K562 (cell line): ENCODE results near the gene PDE6B. TPM values are rescaled to one million over a fixed set of nuclear protein-coding genes. Genes with fewer than 3 reads are reported as not detected.

ENCODE experiments used
- CEBPB ChIP-seq: fragments of 450-650 bp; IDR thresholded peaks from 2 replicates; pipeline ENCODE4 v1.6.1; 2016; ENCODE audit warnings: missing genetic modification characterization, missing compliant biosample characterization
- CHD7 ChIP-seq: fragments of 200-600 bp; sonication (generic); IDR thresholded peaks from one replicate; pipeline ENCODE4 v1.6.1; 2012; ENCODE audit warnings: mild to moderate bottlenecking, low read depth, low read length, inconsistent platforms
- FOS ChIP-seq: IDR thresholded peaks from 3 replicates; pipeline ENCODE4 v1.6.1; 2011; ENCODE audit not compliant: insufficient read length; ENCODE audit errors: extremely low read depth
- FOSL1 ChIP-seq: fragments of 200-800 bp; sonication (Bioruptor generic); conservative IDR thresholded peaks from 2 replicates; pipeline ENCODE4 v1.6.1; 2016; ENCODE audit warnings: missing genetic modification characterization, missing compliant biosample characterization
- NCOA2 ChIP-seq, 2 experiments: fragments of 450-650 bp; IDR thresholded peaks; 2 replicates each; pipeline ENCODE4 v1.6.1; 2018; ENCODE audit warnings: mild to moderate bottlenecking in 2 of 2, moderate library complexity in 1 of 2; ENCODE audit not compliant: partially characterized antibody in 2 of 2
- NFE2 ChIP-seq: IDR thresholded peaks from 2 replicates; pipeline ENCODE4 v1.6.1; 2014; ENCODE audit warnings: antibody characterized with exemption, low read depth
- PKNOX1 ChIP-seq: fragments of 450-650 bp; IDR thresholded peaks from 2 replicates; pipeline ENCODE4 v1.6.1; 2016
- ZBTB5 ChIP-seq: fragments of 450-650 bp; IDR thresholded peaks from 2 replicates; pipeline ENCODE4 v1.6.1; 2017; ENCODE audit warnings: antibody characterized with exemption
- ZBTB9 ChIP-seq: fragments of 450-650 bp; formaldehyde crosslinking; IDR thresholded peaks from 2 replicates; pipeline ENCODE4 v1.4.0; 2020; ENCODE audit warnings: mild to moderate bottlenecking, moderate library complexity
- ZNF12 ChIP-seq: sonication (generic); formaldehyde crosslinking; IDR thresholded peaks from 2 replicates; pipeline ENCODE4 v1.4.0; 2020; ENCODE audit warnings: mild to moderate bottlenecking, missing genetic modification reagents
- ZNF263 ChIP-seq: sonication (generic); formaldehyde crosslinking; IDR thresholded peaks from 2 replicates; pipeline ENCODE4 v1.8.0; 2022; ENCODE audit warnings: mild to moderate bottlenecking, missing genetic modification reagents, borderline replicate concordance
- polyA plus RNA-seq, 8 experiments: library from polyadenylated mRNA; depleted of rRNA in 4 of 8; stranded (reverse) in 5 of 8; unstranded in 3 of 8; fragments of >200 nt; fragmentation: Nextera tagmentation in 2 of 8; fragmentation: Illumina TruSeq in 1 of 8; extraction: Ambion mirVana in 2 of 8; extraction: Trizol in 1 of 8; gene quantifications; 2 replicates each; pipeline versions ENCODE4 v1.2.1 to v1.2.3, GENCODE V29; 2011 to 2014; ENCODE audit warnings: inconsistent platforms in 1 of 8, missing spikeins in 1 of 8
- total RNA-seq, 7 experiments: library from RNA; depleted of rRNA in 6 of 7; stranded (reverse); fragments of >200 nt in 6 of 7; fragmentation: Illumina TruSeq in 2 of 7; extraction: Trizol in 2 of 7; gene quantifications; 2 replicates each; pipeline versions ENCODE4 v1.2.1 to v1.2.3, GENCODE V29; 2011 to 2021; ENCODE audit warnings: low replicate concordance in 1 of 7

PDE6B gene
- total and polyA plus RNA-seq, 9 of the 15 experiments (the other 6 are each of a cell fraction or from before 2014, with no cell fraction given) = 0.04 TPM; not detected in 8

- TF ChIP-seq CHD7 = no peak
- peak; percentile 42; the same call in 1 of the 2 replicates for TF ChIP-seq NFE2
- TF ChIP-seq FOSL1 = no peak; the same call in none of the 2 replicates
- no peak for TF ChIP-seq CEBPB (tag)
- no peak; the same call in 1 of the 2 replicates for TF ChIP-seq ZBTB9 (CRISPR knock-in tag)
- TF ChIP-seq FOS = no peak
- no peak for TF ChIP-seq ZBTB5
- TF ChIP-seq NCOA2 (IDR thresholded peaks at IDR 0.05; ENCODE audit: partially characterized antibody in 2 of 2) = no peak
- no peak for TF ChIP-seq ZNF12 (CRISPR knock-in tag)
- TF ChIP-seq ZNF263 (CRISPR knock-in tag) = peak; percentile 71; the same call in 1 of the 2 replicates
- TF ChIP-seq PKNOX1 = no peak
Observed at GRCh38 chr4:674172-675035, 49.0 kb downstream of the PDE6B start, which contains the start of the genes ATP5ME and MYL5 (continued).
